Ecto neural progenitor cell (in vitro differentiated cells): ENCODE data around the gene DRAM2.
"Not testable (repeated sequence)": the region's sequence is repeated elsewhere in the genome, so short reads cannot be mapped to it uniquely, and the experiment has no call there.

Experiments used
- DNase-seq: peaks from one replicate; pipeline ENCODE4 v3.0.0-alpha.2; 2018; ENCODE audit warnings: low spot score

Gene DRAM2

DNA sequence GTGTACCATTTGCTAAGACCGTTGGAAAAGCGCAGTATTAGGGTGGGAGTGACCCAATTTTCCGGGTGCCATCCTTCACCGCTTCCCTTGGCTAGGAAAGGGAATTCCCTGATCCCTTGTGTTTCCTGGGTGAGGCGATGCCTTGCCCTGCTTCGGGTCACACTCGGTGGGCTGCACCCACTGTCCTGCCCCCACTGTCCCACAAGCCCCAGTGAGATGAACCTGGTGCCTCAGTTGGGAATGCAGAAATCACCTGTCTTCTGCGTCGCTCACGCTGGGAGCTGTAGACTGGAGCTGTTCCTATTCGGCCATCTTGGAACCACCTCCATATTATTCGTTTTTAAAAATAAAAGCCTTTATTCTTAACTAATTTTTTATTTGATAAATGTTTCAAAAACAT lies 60.6 kb downstream of the DRAM2 start:
- not testable (repeated sequence) for DNase-seq

- DNase-seq, result not testable (repeated sequence)
Measured at GRCh38 chr1:111077312-111077711, 62.6 kb downstream of the DRAM2 start.
